ENCODE results near the gene MS4A15.

The MS4A15 gene

GRCh38 chr11:60780774-60781173, 24.1 kb downstream of the MS4A15 start:
- DNase-seq = no peak

GRCh38 chr11:60781286-60781980, 24.8 kb downstream of the MS4A15 start:
- no peak for DNase-seq

- no peak for DNase-seq
Observed at GRCh38 chr11:60781981-60782316, 25.3 kb downstream of the MS4A15 start.

GRCh38 chr11:60782393-60783140, 25.9 kb downstream of the MS4A15 start:
- no peak for DNase-seq

GRCh38 chr11:60783141-60783484, 26.4 kb downstream of the MS4A15 start:
- DNase-seq = no peak

GRCh38 chr11:60783911-60784310, 27.2 kb downstream of the MS4A15 start:
- DNase-seq = no peak

GRCh38 chr11:60785136-60785535, 28.5 kb downstream of the MS4A15 start, which contains the start of gene MS4A10:
MS4A10 (plus strand) TSS chr11:60785333; CDS start chr11:60790336, 5,003 bp downstream.
- no peak for DNase-seq

GRCh38 chr11:60785806-60786361, 29.2 kb downstream of the MS4A15 start:
- DNase-seq = no peak

GRCh38 chr11:60786811-60787567, 30.3 kb downstream of the MS4A15 start:
- no peak for DNase-seq

- DNase-seq = no peak
Observed at GRCh38 chr11:60788401-60789125, 31.9 kb downstream of the MS4A15 start.

GRCh38 chr11:60790726-60791125, 34.1 kb downstream of the MS4A15 start:
- DNase-seq = no peak

GRCh38 chr11:60791153-60791933, 34.7 kb downstream of the MS4A15 start:
- DNase-seq = no peak

- DNase-seq = no peak
Observed at GRCh38 chr11:60792521-60792920, 35.9 kb downstream of the MS4A15 start.

GRCh38 chr11:60795291-60795690, 38.6 kb downstream of the MS4A15 start:
- DNase-seq = no peak

GRCh38 chr11:60797846-60798630, 41.4 kb downstream of the MS4A15 start:
- DNase-seq = no peak

GRCh38 chr11:60798631-60799030, 42.0 kb downstream of the MS4A15 start:
- no peak for DNase-seq

- DNase-seq = no peak
Observed at GRCh38 chr11:60801194-60801593, 44.5 kb downstream of the MS4A15 start.

GRCh38 chr11:60803273-60803936, 46.7 kb downstream of the MS4A15 start:
- no peak for DNase-seq

GRCh38 chr11:60809249-60809648, 52.6 kb downstream of the MS4A15 start:
- DNase-seq = no peak

- no peak for DNase-seq
Observed at GRCh38 chr11:60809691-60810090, 53.0 kb downstream of the MS4A15 start.

GRCh38 chr11:60810151-60810550, 53.5 kb downstream of the MS4A15 start:
- DNase-seq = no peak

Data from islet precursor cell (in vitro differentiated cells).